DOHH2 (cell line): ENCODE results near the gene MORC1.

Experiments
- H3F3A ChIP-seq: fragments of 200-600 bp; sonication (generic), shearing (Covaris generic); 2 replicates; pipeline ENCODE4 v1.6.0; 2016; ENCODE audit warnings: antibody characterized with exemption, mild to moderate bottlenecking; ENCODE audit not compliant: control insufficient read depth, insufficient read depth
- H3K27ac ChIP-seq: fragments of 200-600 bp; sonication (generic); 2 replicates; pipeline ENCODE4 v1.5.1; 2014; ENCODE audit warnings: low read depth, mild to moderate bottlenecking, low read length, moderate library complexity
- H3K27me3 ChIP-seq: fragments of 200-600 bp; sonication (generic); 2 replicates; pipeline ENCODE4 v1.6.1; 2014; ENCODE audit warnings: mild to moderate bottlenecking, low read length, mixed read lengths; ENCODE audit not compliant: control insufficient read depth
- H3K36me3 ChIP-seq: fragments of 200-600 bp; sonication (generic); 2 replicates; pipeline ENCODE4 v1.6.1; 2014; ENCODE audit warnings: mild to moderate bottlenecking, low read length, moderate library complexity, mixed read lengths; ENCODE audit not compliant: control insufficient read depth
- H3K4me1 ChIP-seq: fragments of 200-600 bp; sonication (generic); 2 replicates; pipeline ENCODE4 v1.6.1; 2014; ENCODE audit warnings: mild to moderate bottlenecking, low read length, mixed read lengths; ENCODE audit not compliant: control insufficient read depth
- H3K4me2 ChIP-seq: fragments of 200-600 bp; sonication (generic); 2 replicates; pipeline ENCODE4 v1.6.0; 2014; ENCODE audit warnings: mild to moderate bottlenecking, low read length, moderate library complexity
- H3K4me3 ChIP-seq: fragments of 200-600 bp; sonication (generic); 2 replicates; pipeline ENCODE4 v1.5.1; 2014; ENCODE audit warnings: mild to moderate bottlenecking, low read length, mixed read lengths
- H3K79me2 ChIP-seq: fragments of 200-600 bp; sonication (generic); 2 replicates; pipeline ENCODE4 v1.6.1; 2014; ENCODE audit warnings: mild to moderate bottlenecking, low read length, mixed read lengths; ENCODE audit not compliant: control insufficient read depth
- H3K9me2 ChIP-seq: fragments of 200-600 bp; sonication (generic); replicated peaks from 2 replicates; pipeline ENCODE4 v1.6.1; 2014; ENCODE audit warnings: mild to moderate bottlenecking, low read length, mixed read lengths; ENCODE audit not compliant: control insufficient read depth
- H3K9me3 ChIP-seq: fragments of 200-600 bp; sonication (generic); 2 replicates; pipeline ENCODE4 v1.6.1; 2014; ENCODE audit warnings: antibody characterized with exemption, low read length, mixed read lengths; ENCODE audit not compliant: control insufficient read depth, insufficient read depth
- H4K20me1 ChIP-seq: fragments of 200-600 bp; sonication (generic); 2 replicates; pipeline ENCODE4 v1.6.0; 2014; ENCODE audit warnings: low read depth, mild to moderate bottlenecking, antibody characterized with exemption, low read length, moderate library complexity; ENCODE audit not compliant: control insufficient read depth, insufficient read depth
- EZH2phosphoT487 ChIP-seq: fragments of 200-600 bp; sonication (generic); IDR thresholded peaks from 2 replicates; pipeline ENCODE4 v1.6.1; 2017; ENCODE audit warnings: borderline replicate concordance, mild to moderate bottlenecking, antibody characterized with exemption, low read length, moderate library complexity, mixed read lengths
- TF ChIP-seq, protein P1 (sequence below): fragments of 200-600 bp; sonication (generic); IDR thresholded peaks from one replicate; pipeline ENCODE4 v1.5.1; 2014; ENCODE audit warnings: antibody characterized with exemption, mild to moderate bottlenecking, low read depth, low read length; ENCODE audit not compliant: poor library complexity, severe bottlenecking

MORC1 gene

DNA sequence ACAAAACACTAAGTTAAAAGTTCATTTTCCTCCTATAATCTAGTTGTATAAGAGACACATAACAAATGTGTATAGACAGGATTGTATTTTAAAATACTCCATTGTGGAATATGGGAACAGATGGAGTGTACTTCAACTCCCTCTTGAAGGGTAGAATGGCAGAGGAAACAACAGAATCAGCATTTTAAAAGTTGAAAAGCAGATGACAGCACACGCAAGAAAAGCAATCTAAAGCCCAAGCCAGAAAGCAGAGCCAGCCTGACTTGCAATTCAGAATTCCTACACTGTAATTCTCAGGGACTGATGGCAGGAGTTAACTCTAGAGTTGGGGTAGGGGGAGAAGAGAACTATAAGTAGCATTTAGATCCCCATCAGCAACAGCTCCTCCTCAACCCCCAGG is 22.8 kb downstream of the MORC1 start:
- Histone ChIP-seq H3K9me2 (no peaks in the 10 kb centered on the region), H3K27me3 (no peaks in the 10 kb centered on the region), H3K4me1 (no peaks in the 10 kb centered on the region), H3F3A (no peaks in the 10 kb centered on the region), H3K36me3 (no peaks in the 10 kb centered on the region), H3K4me3 (no peak overlapping the region), H3K27ac (no peak overlapping the region), H3K4me2 (no peak overlapping the region), H3K79me2 (no peaks in the 10 kb centered on the region), H4K20me1 (no peaks in the 10 kb centered on the region), H3K9me3 (no peaks in the 10 kb centered on the region)
- TF ChIP-seq, protein P1, sequence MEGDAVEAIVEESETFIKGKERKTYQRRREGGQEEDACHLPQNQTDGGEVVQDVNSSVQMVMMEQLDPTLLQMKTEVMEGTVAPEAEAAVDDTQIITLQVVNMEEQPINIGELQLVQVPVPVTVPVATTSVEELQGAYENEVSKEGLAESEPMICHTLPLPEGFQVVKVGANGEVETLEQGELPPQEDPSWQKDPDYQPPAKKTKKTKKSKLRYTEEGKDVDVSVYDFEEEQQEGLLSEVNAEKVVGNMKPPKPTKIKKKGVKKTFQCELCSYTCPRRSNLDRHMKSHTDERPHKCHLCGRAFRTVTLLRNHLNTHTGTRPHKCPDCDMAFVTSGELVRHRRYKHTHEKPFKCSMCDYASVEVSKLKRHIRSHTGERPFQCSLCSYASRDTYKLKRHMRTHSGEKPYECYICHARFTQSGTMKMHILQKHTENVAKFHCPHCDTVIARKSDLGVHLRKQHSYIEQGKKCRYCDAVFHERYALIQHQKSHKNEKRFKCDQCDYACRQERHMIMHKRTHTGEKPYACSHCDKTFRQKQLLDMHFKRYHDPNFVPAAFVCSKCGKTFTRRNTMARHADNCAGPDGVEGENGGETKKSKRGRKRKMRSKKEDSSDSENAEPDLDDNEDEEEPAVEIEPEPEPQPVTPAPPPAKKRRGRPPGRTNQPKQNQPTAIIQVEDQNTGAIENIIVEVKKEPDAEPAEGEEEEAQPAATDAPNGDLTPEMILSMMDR, result no peak
- TF ChIP-seq EZH2phosphoT487, result no peak

DNA sequence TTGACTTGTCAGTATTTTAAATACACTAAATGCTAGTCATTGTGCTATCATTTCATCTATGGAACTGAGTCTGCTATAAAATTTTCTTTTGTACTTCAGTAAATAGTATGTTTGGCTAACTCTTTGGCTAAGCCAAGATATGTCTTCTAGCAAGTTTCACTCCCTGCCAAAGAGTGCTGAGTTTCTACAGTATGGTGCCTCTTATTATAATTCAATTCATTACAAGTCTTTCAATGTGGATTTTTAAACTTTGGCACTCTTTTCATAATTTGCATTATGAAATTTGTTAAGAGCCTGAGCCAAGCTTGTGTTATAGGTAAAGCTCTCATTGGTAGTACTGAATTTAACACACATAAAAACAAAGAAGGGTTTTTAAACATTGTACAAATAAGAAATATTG is 24.4 kb downstream of the MORC1 start:
- Histone ChIP-seq H3K4me3 (no peak overlapping the region), H3K36me3 (no peaks in the 10 kb centered on the region), H4K20me1 (no peaks in the 10 kb centered on the region), H3K27me3 (no peaks in the 10 kb centered on the region), H3F3A (no peaks in the 10 kb centered on the region), H3K9me2 (no peaks in the 10 kb centered on the region), H3K27ac (no peak overlapping the region), H3K9me3 (no peaks in the 10 kb centered on the region), H3K4me1 (no peaks in the 10 kb centered on the region), H3K79me2 (no peaks in the 10 kb centered on the region), H3K4me2 (no peak overlapping the region)
- TF ChIP-seq, protein P1, result no peak
- no peak for TF ChIP-seq EZH2phosphoT487

GRCh38 chr3:109091846-109092245 is 26.1 kb downstream of the MORC1 start:
- TF ChIP-seq, protein P1, result no peak
- no peak for TF ChIP-seq EZH2phosphoT487
- Histone ChIP-seq H3K27ac (no peak overlapping the region), H4K20me1 (no peaks in the 10 kb centered on the region), H3K79me2 (no peaks in the 10 kb centered on the region), H3K9me2 (no peaks in the 10 kb centered on the region), H3K4me1 (no peaks in the 10 kb centered on the region), H3K9me3 (no peaks in the 10 kb centered on the region), H3K36me3 (no peaks in the 10 kb centered on the region), H3K4me3 (no peak overlapping the region), H3K4me2 (no peak overlapping the region), H3K27me3 (no peaks in the 10 kb centered on the region), H3F3A (no peaks in the 10 kb centered on the region)

GRCh38 chr3:109089265-109089664 is 28.7 kb downstream of the MORC1 start:
- no peak overlapping the region for H3K27ac ChIP-seq
- no peaks in the 10 kb centered on the region for H3K79me2 ChIP-seq
- no peaks in the 10 kb centered on the region for H3K9me3 ChIP-seq
- no peak overlapping the region for H3K4me3 ChIP-seq
- H3K4me2 ChIP-seq, result no peak overlapping the region
- no peaks in the 10 kb centered on the region for H4K20me1 ChIP-seq
- no peaks in the 10 kb centered on the region for H3K9me2 ChIP-seq
- H3F3A ChIP-seq, result no peaks in the 10 kb centered on the region
- no peaks in the 10 kb centered on the region for H3K36me3 ChIP-seq
- no peak for TF ChIP-seq EZH2phosphoT487
- TF ChIP-seq, protein P1, result no peak
- H3K4me1 ChIP-seq, result no peaks in the 10 kb centered on the region
- no peaks in the 10 kb centered on the region for H3K27me3 ChIP-seq
